ENCODE results near the gene SCAPER. TPM values are rescaled to one million over a fixed set of nuclear protein-coding genes. Genes with fewer than 3 reads are reported as not detected.

SCAPER gene
- total RNA-seq, 4 donors from 2014 or later = 18.7 to 22.4 (median 19.2) TPM

DNA sequence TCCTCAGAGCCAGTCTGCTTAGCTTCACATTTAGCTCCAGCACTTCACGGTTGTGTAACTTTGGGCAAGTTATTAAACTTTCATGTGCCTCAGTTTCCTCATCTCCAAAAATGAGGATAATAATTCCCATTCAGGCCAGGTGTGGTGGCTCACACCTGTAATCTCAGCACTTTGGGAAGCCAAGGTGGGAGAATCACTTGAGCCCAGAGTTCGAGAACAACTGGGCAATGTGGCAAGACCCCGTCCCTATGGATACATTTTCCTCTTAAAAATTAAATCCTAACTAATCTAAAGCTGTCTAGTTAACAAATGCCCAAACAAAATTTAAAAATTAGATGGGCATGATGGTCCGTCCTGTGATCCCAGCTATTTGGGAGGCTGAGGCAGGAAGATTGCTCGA, 33.6 kb upstream of the SCAPER start:
- 97% methylated on average over 5 of the region's 5 CpGs for WGBS
- H3K27ac ChIP-seq (replicated peaks in 1 of 4) = no peak overlapping the region
- TF ChIP-seq, protein P1, sequence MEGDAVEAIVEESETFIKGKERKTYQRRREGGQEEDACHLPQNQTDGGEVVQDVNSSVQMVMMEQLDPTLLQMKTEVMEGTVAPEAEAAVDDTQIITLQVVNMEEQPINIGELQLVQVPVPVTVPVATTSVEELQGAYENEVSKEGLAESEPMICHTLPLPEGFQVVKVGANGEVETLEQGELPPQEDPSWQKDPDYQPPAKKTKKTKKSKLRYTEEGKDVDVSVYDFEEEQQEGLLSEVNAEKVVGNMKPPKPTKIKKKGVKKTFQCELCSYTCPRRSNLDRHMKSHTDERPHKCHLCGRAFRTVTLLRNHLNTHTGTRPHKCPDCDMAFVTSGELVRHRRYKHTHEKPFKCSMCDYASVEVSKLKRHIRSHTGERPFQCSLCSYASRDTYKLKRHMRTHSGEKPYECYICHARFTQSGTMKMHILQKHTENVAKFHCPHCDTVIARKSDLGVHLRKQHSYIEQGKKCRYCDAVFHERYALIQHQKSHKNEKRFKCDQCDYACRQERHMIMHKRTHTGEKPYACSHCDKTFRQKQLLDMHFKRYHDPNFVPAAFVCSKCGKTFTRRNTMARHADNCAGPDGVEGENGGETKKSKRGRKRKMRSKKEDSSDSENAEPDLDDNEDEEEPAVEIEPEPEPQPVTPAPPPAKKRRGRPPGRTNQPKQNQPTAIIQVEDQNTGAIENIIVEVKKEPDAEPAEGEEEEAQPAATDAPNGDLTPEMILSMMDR (IDR thresholded peaks at IDR 0.05) = no peak
- TF ChIP-seq EP300 (IDR thresholded peaks at IDR 0.05) = no peak
- no peak for TF ChIP-seq POLR2AphosphoS5 (IDR thresholded peaks at IDR 0.05)
- no peak overlapping the region for H3K4me3 ChIP-seq
- no peaks in the 10 kb centered on the region for H3K9me3 ChIP-seq
- no peaks in the 10 kb centered on the region for H3K27me3 ChIP-seq
- no peak for DNase-seq (ENCODE audit: extremely low spot score)
- intact Hi-C loops (cut with DNase I) = loop anchor here (10.0 kb wide), 1 partner anchor 566 kb away; no protein-coding TSS in a partner anchor
- peaks cover 0 to 8% (median 3%) of the 10 kb centered on the region in 4 donors for H3K4me1 ChIP-seq
- H3K36me3 ChIP-seq = peaks cover 0 to 51% (median 23%) of the 10 kb centered on the region in 4 donors

DNA sequence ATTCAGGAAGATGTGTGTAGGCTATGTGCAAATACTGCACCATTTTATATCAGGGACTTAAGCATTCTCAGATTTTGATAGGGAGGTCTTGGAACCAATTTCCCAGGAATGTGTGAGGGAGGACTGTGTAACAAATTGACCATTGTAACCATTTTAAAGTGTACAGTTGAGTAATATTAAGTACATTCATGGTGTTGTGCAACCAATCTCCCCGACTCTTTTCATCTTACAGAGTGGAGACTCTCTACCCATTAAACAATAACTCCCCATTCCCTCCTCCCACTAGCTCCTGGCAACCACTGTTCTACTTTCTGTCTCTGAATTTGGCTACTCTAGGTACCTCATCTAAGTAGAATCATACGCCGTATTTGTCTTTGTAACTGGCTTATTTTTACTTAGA, 31.5 kb upstream of the SCAPER start:
- TF ChIP-seq, protein P1 (IDR thresholded peaks at IDR 0.05) = no peak
- TF ChIP-seq POLR2A (IDR thresholded peaks at IDR 0.05; ENCODE audit: low read depth) = no peak
- no peak for TF ChIP-seq POLR2AphosphoS5 (IDR thresholded peaks at IDR 0.05)
- no peak for TF ChIP-seq EP300 (IDR thresholded peaks at IDR 0.05)
- DNase-seq (ENCODE audit: extremely low spot score) = no peak
- no peaks in the 10 kb centered on the region for H3K27me3 ChIP-seq
- WGBS = 87% methylated on average over 3 of the region's 3 CpGs
- no peak overlapping the region for H3K4me3 ChIP-seq
- intact Hi-C loops (cut with DNase I) = loop anchor here (10.0 kb wide), 1 partner anchor 568 kb away; no protein-coding TSS in a partner anchor
- H3K9me3 ChIP-seq = no peaks in the 10 kb centered on the region
- no peak overlapping the region for H3K27ac ChIP-seq (replicated peaks in 1 of 4)
- peaks cover 5 to 18% (median 14%) of the 10 kb centered on the region in 4 donors for H3K4me1 ChIP-seq
- peaks cover 0 to 56% (median 23%) of the 10 kb centered on the region in 4 donors for H3K36me3 ChIP-seq

DNA sequence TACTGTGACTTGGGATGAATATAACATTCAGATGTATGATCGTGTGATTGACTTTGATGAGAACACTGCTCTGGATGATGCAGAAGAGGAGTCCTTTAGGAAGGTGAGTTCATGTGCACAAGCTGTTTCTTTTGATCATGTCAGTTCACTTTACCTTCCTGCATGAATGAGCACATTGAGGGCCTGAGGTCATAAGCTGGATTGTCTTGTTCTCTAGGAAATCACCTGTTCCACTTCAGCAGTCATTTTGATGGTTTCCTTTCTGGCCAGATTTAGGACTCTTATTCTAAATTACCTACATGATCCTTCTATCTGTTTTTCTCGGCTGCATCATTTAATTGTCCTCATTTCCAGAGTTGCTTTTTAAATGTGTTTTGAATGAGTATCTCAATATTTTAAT, 30.5 kb upstream of the SCAPER start:
- H3K4me1 ChIP-seq = peaks cover 8 to 19% (median 16%) of the 10 kb centered on the region in 4 donors
- DNase-seq (ENCODE audit: extremely low spot score) = no peak
- H3K4me3 ChIP-seq = no peak overlapping the region
- no peaks in the 10 kb centered on the region for H3K27me3 ChIP-seq
- H3K9me3 ChIP-seq = no peaks in the 10 kb centered on the region
- TF ChIP-seq, protein P1 (IDR thresholded peaks at IDR 0.05) = no peak
- TF ChIP-seq POLR2AphosphoS5 (IDR thresholded peaks at IDR 0.05) = no peak
- no peak for TF ChIP-seq POLR2A (IDR thresholded peaks at IDR 0.05; ENCODE audit: low read depth)
- no peak for TF ChIP-seq EP300 (IDR thresholded peaks at IDR 0.05)
- intact Hi-C loops (cut with DNase I) = loop anchor here (10.0 kb wide), 1 partner anchor 569 kb away; no protein-coding TSS in a partner anchor
- H3K27ac ChIP-seq (replicated peaks in 1 of 4) = no peak overlapping the region
- whole genome bisulfite sequencing = 94% methylated on average over 2 of the region's 2 CpGs
- peaks cover 0 to 56% (median 23%) of the 10 kb centered on the region in 4 donors for H3K36me3 ChIP-seq

DNA sequence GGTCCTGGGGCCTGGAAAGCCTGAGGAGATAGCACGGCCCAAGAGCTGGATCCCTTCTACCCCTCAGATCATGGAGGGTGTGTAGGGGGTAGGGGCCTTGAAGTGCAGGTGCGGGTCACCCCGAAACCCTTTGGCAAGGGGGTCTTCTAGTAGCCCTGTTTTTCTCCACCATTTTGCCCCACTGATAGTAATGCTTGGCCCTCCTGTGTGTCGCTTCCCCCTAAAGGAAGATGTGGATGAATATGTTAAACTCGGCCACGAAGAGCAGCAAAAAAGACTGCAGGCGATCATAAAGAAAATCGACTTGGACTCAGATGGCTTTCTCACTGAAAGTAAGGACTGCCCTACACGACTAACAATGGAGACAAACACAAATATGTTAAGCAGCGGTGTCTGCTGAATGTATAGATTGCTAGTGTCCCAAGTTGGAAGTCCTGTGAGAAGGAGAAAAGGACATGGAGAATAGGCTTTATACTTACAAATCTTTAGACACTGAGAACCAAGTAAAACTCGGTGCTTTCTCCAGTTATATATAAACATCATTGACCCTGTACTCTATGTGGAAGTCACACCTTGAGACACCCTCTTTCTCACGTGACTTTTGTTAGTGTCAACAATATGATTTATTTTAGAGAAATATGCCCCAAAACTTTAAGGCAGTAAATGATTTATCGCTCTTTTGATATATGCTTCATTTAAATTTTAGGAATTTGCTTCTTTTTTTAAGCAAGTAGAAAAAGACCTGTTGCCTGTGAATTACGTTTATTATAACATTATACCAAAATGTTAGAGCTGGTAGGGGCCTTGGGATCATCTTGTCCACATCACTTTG, 27.2 kb upstream of the SCAPER start:
- intact Hi-C loops (cut with DNase I) = loop anchor here (10.0 kb wide), 1 partner anchor 572 kb away; no protein-coding TSS in a partner anchor
- H3K4me1 ChIP-seq = peaks cover 9 to 21% (median 18%) of the 10 kb centered on the region in 4 donors
- no peaks in the 10 kb centered on the region for H3K9me3 ChIP-seq
- peak overlapping the region; percentile 66 to 90 (median 78) for H3K4me3 ChIP-seq
- TF ChIP-seq POLR2AphosphoS5 (IDR thresholded peaks at IDR 0.05) (no peak), POLR2A (IDR thresholded peaks at IDR 0.05; ENCODE audit: low read depth) (no peak), EP300 (IDR thresholded peaks at IDR 0.05) (no peak)
- TF ChIP-seq, protein P1 (IDR thresholded peaks at IDR 0.05) = no peak
- 18% methylated on average over 13 of the region's 14 CpGs for WGBS
- no peaks in the 10 kb centered on the region for H3K27me3 ChIP-seq
- H3K36me3 ChIP-seq = peaks cover 0 to 40% (median 19%) of the 10 kb centered on the region in 4 donors
- peak overlapping the region; percentile 83 to 92 (median 88) for H3K27ac ChIP-seq (replicated peaks in 1 of 4)
- DNase-seq (ENCODE audit: extremely low spot score) = no peak

Measured in esophagus muscularis mucosa (tissue), 4 donors.